Measurements from ENCODE around the gene GRK5.

Gene GRK5

GRCh38 chr10:119408969-119409371, 201.6 kb downstream of the GRK5 start:
- DNase-seq (ENCODE audit: low read depth) = peak; percentile 38
- H3K4me3 ChIP-seq (replicated peaks; ENCODE audit: low read depth, low read length) = no peak overlapping the region
- no peak for TF ChIP-seq CTCF (IDR thresholded peaks at IDR 0.05; ENCODE audit: low read length, missing control alignments)

GRCh38 chr10:119409385-119409784, 202.0 kb downstream of the GRK5 start:
- DNase-seq (ENCODE audit: low read depth) = no peak
- TF ChIP-seq CTCF (IDR thresholded peaks at IDR 0.05; ENCODE audit: low read length, missing control alignments) = no peak

GRCh38 chr10:119409906-119410305, 202.5 kb downstream of the GRK5 start:
- TF ChIP-seq CTCF (IDR thresholded peaks at IDR 0.05; ENCODE audit: low read length, missing control alignments) = no peak
- peak; percentile 84 for DNase-seq (ENCODE audit: low read depth)
- H3K4me3 ChIP-seq (replicated peaks; ENCODE audit: low read depth, low read length) = no peak overlapping the region

More at GRCh38 chr10:119409385-119409784, 202.0 kb downstream of the GRK5 start:
- H3K4me3 ChIP-seq (replicated peaks; ENCODE audit: low read depth, low read length) = no peak overlapping the region

GRCh38 chr10:119410361-119411116, 203.2 kb downstream of the GRK5 start:
- no peak for TF ChIP-seq CTCF (IDR thresholded peaks at IDR 0.05; ENCODE audit: low read length, missing control alignments)
- no peak overlapping the region for H3K4me3 ChIP-seq (replicated peaks; ENCODE audit: low read depth, low read length)
- no peak for DNase-seq (ENCODE audit: low read depth)

- TF ChIP-seq CTCF (IDR thresholded peaks at IDR 0.05; ENCODE audit: low read length, missing control alignments) = no peak
- peak; percentile 48 for DNase-seq (ENCODE audit: low read depth)
- no peak overlapping the region for H3K4me3 ChIP-seq (replicated peaks; ENCODE audit: low read depth, low read length)
These were observed 205.1 kb downstream of the GRK5 start for GRCh38 chr10:119412244-119413092.

GRCh38 chr10:119413093-119413453, 205.7 kb downstream of the GRK5 start:
- DNase-seq (ENCODE audit: low read depth) = no peak
- no peak for TF ChIP-seq CTCF (IDR thresholded peaks at IDR 0.05; ENCODE audit: low read length, missing control alignments)
- H3K4me3 ChIP-seq (replicated peaks; ENCODE audit: low read depth, low read length) = no peak overlapping the region

Measured in fibroblast of pulmonary artery (primary cell).